ENCODE data around the gene C1RL.
A peak's percentile ranks its signal among the peaks of the same experiment; 100 is the strongest.

C1RL gene

GRCh38 chr12:7101694-7102131, 7.3 kb downstream of the C1RL start:
- in situ Hi-C loops (cut with HindIII; ENCODE audit: low pct_ligation_motif_present, low sequenced_read_pairs) = no loop called here
- Histone ChIP-seq H3K36me3 (replicated peaks) (no peaks in the 10 kb centered on the region), H3K27ac (no peak overlapping the region), H3K4me3 (ENCODE audit: low read depth, low read length) (no peak overlapping the region), H3K27me3 (replicated peaks) (no peaks in the 10 kb centered on the region)
- TF ChIP-seq, protein P1, sequence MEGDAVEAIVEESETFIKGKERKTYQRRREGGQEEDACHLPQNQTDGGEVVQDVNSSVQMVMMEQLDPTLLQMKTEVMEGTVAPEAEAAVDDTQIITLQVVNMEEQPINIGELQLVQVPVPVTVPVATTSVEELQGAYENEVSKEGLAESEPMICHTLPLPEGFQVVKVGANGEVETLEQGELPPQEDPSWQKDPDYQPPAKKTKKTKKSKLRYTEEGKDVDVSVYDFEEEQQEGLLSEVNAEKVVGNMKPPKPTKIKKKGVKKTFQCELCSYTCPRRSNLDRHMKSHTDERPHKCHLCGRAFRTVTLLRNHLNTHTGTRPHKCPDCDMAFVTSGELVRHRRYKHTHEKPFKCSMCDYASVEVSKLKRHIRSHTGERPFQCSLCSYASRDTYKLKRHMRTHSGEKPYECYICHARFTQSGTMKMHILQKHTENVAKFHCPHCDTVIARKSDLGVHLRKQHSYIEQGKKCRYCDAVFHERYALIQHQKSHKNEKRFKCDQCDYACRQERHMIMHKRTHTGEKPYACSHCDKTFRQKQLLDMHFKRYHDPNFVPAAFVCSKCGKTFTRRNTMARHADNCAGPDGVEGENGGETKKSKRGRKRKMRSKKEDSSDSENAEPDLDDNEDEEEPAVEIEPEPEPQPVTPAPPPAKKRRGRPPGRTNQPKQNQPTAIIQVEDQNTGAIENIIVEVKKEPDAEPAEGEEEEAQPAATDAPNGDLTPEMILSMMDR (IDR thresholded peaks at IDR 0.05; ENCODE audit: low read depth, low read length, missing control alignments) = no peak
- DNase-seq = no peak

GRCh38 chr12:7101047-7101693, 7.8 kb downstream of the C1RL start:
- Histone ChIP-seq H3K27ac (no peak overlapping the region), H3K4me3 (ENCODE audit: low read depth, low read length) (no peak overlapping the region), H3K36me3 (replicated peaks) (no peaks in the 10 kb centered on the region), H3K27me3 (replicated peaks) (no peaks in the 10 kb centered on the region)
- TF ChIP-seq, protein P1 (IDR thresholded peaks at IDR 0.05; ENCODE audit: low read depth, low read length, missing control alignments) = no peak
- in situ Hi-C loops (cut with HindIII; ENCODE audit: low pct_ligation_motif_present, low sequenced_read_pairs) = no loop called here
- DNase-seq = peak; percentile 18

- no peaks in the 10 kb centered on the region for H3K27me3 ChIP-seq (replicated peaks)
- no peak for DNase-seq
- TF ChIP-seq, protein P1 (IDR thresholded peaks at IDR 0.05; ENCODE audit: low read depth, low read length, missing control alignments) = no peak
- no peak overlapping the region for H3K4me3 ChIP-seq (ENCODE audit: low read depth, low read length)
- no peaks in the 10 kb centered on the region for H3K36me3 ChIP-seq (replicated peaks)
- in situ Hi-C loops (cut with HindIII; ENCODE audit: low pct_ligation_motif_present, low sequenced_read_pairs) = no loop called here
- no peak overlapping the region for H3K27ac ChIP-seq
Measured at GRCh38 chr12:7100239-7100638, 8.8 kb downstream of the C1RL start.

GRCh38 chr12:7099290-7099996, 9.6 kb downstream of the C1RL start:
- TF ChIP-seq, protein P1 (IDR thresholded peaks at IDR 0.05; ENCODE audit: low read depth, low read length, missing control alignments) = no peak
- in situ Hi-C loops (cut with HindIII; ENCODE audit: low pct_ligation_motif_present, low sequenced_read_pairs) = no loop called here
- H3K27ac ChIP-seq = no peak overlapping the region
- H3K27me3 ChIP-seq (replicated peaks) = no peaks in the 10 kb centered on the region
- no peak overlapping the region for H3K4me3 ChIP-seq (ENCODE audit: low read depth, low read length)
- H3K36me3 ChIP-seq (replicated peaks) = no peaks in the 10 kb centered on the region
- no peak for DNase-seq

DNA sequence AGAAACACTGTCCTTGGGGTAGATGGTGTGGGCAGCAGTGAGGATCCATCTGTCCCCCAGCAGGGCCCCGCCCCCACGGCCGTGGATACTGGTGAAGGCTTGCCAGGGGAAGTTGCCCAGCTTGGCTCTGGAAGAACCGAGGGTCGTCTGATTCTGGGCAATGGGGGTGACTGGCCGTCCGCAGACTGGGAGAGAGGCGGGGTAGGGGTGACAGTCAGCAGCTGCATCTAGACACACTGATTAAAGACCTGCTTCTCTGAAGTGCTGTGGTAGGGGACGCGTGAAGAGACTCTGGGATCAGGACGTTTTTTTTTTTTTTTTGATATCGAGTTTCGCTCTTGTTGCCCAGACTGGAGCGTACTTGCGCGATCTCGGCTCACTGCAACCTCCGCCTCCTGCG, 12.0 kb downstream of the C1RL start:
- no peak for DNase-seq
- Histone ChIP-seq H3K27me3 (replicated peaks) (no peaks in the 10 kb centered on the region), H3K4me3 (ENCODE audit: low read depth, low read length) (no peak overlapping the region), H3K27ac (no peak overlapping the region), H3K36me3 (replicated peaks) (no peaks in the 10 kb centered on the region)
- TF ChIP-seq, protein P1 (IDR thresholded peaks at IDR 0.05; ENCODE audit: low read depth, low read length, missing control alignments) = no peak
- in situ Hi-C loops (cut with HindIII; ENCODE audit: low pct_ligation_motif_present, low sequenced_read_pairs) = no loop called here

Data from brain microvascular endothelial cell (primary cell).